ENCODE data around the gene FIBCD1.

DNA sequence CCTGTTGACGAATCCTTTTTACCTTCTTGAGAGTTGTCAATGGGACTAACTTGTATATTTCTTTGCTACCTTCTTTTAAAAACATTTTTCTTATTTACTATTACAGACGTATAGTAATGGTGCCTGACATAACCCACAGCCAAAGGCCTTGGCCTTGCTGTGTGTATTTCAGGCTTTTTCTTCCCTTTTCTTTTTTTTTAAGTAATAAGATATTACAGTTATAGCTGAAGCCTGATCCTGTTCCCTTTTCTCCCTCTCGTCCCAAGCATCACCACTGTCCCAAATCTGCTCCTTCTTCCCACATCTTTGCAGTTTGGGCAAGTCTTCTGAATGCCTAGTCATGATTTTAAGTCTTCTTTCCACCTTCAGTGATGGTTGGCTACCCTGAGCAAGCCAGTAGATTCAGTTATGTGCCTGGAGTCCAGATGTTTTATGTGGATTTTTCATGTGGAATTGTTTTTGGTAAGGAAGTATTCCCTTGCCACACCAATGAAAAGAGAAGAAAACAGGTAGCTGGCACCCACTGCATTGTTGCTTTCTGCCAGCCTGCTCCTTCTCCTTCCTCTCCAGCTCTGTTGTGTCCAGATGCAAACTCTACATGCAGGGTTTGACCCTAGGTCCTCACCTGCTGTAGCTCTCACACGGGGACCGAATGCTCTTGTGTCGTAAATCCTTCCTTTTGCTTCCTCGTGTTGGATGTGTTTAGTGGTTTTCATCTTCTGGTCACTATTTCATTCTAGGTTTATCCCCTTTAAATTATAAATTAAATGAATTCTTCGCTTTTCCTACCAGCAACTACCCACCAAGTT, 77.5 kb downstream of the FIBCD1 start:
- TF ChIP-seq CREB1 (IDR thresholded peaks at IDR 0.05), result no peak
- TF ChIP-seq CHD2 (IDR thresholded peaks at IDR 0.05; ENCODE audit: low read length), result no peak
- no peak for TF ChIP-seq POLR2AphosphoS5 (IDR thresholded peaks at IDR 0.05; ENCODE audit: low read depth, low read length)
